Right atrium auricular region (tissue), 2 donors: Measurements from ENCODE around the gene CMTM6. TPM values are rescaled to one million over a fixed set of nuclear protein-coding genes. Genes with fewer than 3 reads are reported as not detected.
"Not testable (repeated sequence)": the region's sequence is repeated elsewhere in the genome, so short reads cannot be mapped to it uniquely, and the experiment has no call there.

Experiments used
- DNase-seq: peaks from one replicate; pipeline ENCODE4 v3.0.0-alpha.2; 2019; ENCODE audit warnings: low spot score
- H3K27ac ChIP-seq, 2 donors: fragments of 200-600 bp; sonication (generic); 1 replicate in 1 of 2; 2 replicates in 1 of 2; pipeline ENCODE4 v1.5.1; 2016 to 2019
- H3K27me3 ChIP-seq, 2 donors: fragments of 200-600 bp; sonication (generic); one replicate each; pipeline versions ENCODE4 v1.5.1 to v1.6.0; 2017 to 2019
- H3K36me3 ChIP-seq: fragments of 200-600 bp; sonication (generic); one replicate; pipeline ENCODE4 v1.5.1; 2016
- H3K4me1 ChIP-seq, 2 donors: fragments of 200-600 bp; sonication (generic); one replicate each; pipeline versions ENCODE4 v1.5.1 to v1.6.0; 2017 to 2019
- H3K4me3 ChIP-seq, 2 donors: fragments of 200-600 bp; sonication (generic); 1 replicate in 1 of 2; 2 replicates in 1 of 2; pipeline ENCODE4 v1.5.1; 2017 to 2019; ENCODE audit warnings: mild to moderate bottlenecking in 1 of 2, moderate library complexity in 1 of 2
- H3K9me3 ChIP-seq, 2 donors: fragments of 200-600 bp; sonication (generic); one replicate each; pipeline ENCODE4 v1.5.1; 2019
- total RNA-seq, 2 donors: library from RNA; depleted of rRNA; stranded (reverse); fragments of >200 nt; gene quantifications; one replicate each; pipeline ENCODE4 v1.1.0, GENCODE V29; 2016
- TF ChIP-seq, protein P1 (sequence below), 2 donors: fragments of 200-600 bp; sonication (generic); IDR thresholded peaks; one replicate each; pipeline ENCODE4 v1.5.1; 2019; ENCODE audit warnings: antibody characterized with exemption in 2 of 2

CMTM6 gene
- total RNA-seq, 2 donors from 2014 or later, result 16.6 to 25.9 TPM

DNA sequence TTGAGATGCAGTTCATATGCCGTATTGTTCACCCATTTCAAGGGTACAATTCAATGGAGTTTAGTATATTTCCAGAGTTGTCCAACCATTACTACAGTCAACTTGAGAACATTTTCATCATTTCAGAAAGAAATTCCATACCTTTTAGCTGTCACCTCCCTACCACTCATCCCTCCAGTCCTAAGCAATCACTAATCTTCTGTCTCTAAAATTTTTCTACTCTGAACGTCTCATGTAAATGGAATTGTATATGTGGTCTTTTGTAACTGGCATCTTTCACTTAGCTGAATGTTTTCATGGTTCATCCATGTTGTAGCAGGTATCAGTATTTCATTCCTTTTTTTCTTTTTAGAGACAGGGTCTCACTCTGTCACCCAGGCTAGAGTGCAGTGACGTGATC, 59.9 kb downstream of the CMTM6 start:
- TF ChIP-seq, protein P1, sequence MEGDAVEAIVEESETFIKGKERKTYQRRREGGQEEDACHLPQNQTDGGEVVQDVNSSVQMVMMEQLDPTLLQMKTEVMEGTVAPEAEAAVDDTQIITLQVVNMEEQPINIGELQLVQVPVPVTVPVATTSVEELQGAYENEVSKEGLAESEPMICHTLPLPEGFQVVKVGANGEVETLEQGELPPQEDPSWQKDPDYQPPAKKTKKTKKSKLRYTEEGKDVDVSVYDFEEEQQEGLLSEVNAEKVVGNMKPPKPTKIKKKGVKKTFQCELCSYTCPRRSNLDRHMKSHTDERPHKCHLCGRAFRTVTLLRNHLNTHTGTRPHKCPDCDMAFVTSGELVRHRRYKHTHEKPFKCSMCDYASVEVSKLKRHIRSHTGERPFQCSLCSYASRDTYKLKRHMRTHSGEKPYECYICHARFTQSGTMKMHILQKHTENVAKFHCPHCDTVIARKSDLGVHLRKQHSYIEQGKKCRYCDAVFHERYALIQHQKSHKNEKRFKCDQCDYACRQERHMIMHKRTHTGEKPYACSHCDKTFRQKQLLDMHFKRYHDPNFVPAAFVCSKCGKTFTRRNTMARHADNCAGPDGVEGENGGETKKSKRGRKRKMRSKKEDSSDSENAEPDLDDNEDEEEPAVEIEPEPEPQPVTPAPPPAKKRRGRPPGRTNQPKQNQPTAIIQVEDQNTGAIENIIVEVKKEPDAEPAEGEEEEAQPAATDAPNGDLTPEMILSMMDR (IDR thresholded peaks at IDR 0.05), result no peak
- peaks cover 0 to 10% of the 10 kb centered on the region in 2 donors for H3K4me1 ChIP-seq
- no peaks in the 10 kb centered on the region for H3K27me3 ChIP-seq
- no peak for DNase-seq
- no peak overlapping the region for H3K27ac ChIP-seq
- no peak overlapping the region for H3K4me3 ChIP-seq
- H3K36me3 ChIP-seq, result no peaks in the 10 kb centered on the region
- no peaks in the 10 kb centered on the region for H3K9me3 ChIP-seq

DNA sequence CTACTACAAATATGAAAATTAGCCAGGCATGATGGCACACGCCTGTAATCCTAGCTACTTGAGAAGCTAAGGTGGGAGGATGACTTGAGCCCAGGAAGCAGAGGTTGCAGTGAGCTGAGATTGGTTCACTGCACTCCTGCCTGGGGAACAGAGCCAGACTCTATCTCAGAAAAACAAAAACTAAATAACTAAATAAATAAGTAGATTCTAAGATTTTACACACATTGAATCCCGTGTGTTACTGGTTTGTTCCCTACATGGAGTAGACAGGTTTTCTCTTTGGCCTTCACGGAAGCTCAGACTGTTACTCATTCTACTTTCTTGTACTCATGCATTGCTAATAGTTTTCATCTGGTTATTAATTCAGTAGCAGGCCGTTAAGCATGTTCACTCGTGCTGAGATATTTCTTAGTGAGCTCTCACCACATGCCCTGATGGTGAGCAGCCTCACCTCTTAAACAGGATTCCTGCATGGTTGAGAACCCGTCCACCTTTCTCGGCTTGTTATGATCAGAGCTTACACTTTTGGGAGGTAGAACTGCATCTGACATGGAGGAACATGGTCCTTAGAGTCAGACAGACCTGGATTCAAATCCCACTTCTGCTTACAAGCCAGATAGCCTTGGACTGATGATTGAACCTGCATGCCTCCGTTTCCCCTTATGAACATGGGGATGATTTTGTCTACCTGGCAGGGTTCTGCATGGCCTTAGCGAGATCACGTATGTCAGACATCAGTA, 61.9 kb downstream of the CMTM6 start:
- Histone ChIP-seq H3K4me1 (peaks cover 0 to 10% of the 10 kb centered on the region in 2 donors), H3K36me3 (no peaks in the 10 kb centered on the region), H3K27me3 (no peaks in the 10 kb centered on the region), H3K27ac (no peak overlapping the region), H3K4me3 (no peak overlapping the region), H3K9me3 (no peaks in the 10 kb centered on the region)
- TF ChIP-seq, protein P1 (IDR thresholded peaks at IDR 0.05), result no peak
- peak; percentile 7 for DNase-seq

DNA sequence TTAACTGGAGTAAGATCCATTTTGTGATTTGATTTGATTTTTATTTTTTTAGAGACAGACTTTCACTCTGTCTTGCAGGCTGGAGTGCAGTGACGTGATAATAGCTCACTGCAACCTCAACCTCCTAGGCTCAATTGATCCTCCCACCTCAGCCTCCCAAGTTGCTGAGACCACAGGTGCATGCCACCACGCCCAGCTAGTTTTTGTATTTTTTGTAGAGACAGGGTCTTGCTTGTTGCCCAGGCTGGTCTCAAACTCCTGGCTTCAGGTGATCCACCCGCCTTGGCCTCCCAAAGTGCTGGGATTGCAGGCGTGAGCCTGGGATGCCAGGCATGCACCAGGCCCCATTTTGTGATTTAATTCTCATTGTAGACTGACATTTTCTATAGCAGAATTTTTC, 63.2 kb downstream of the CMTM6 start:
- not testable (repeated sequence) for H3K27ac ChIP-seq, H3K9me3 ChIP-seq
- DNase-seq, result peak; percentile 9

DNA sequence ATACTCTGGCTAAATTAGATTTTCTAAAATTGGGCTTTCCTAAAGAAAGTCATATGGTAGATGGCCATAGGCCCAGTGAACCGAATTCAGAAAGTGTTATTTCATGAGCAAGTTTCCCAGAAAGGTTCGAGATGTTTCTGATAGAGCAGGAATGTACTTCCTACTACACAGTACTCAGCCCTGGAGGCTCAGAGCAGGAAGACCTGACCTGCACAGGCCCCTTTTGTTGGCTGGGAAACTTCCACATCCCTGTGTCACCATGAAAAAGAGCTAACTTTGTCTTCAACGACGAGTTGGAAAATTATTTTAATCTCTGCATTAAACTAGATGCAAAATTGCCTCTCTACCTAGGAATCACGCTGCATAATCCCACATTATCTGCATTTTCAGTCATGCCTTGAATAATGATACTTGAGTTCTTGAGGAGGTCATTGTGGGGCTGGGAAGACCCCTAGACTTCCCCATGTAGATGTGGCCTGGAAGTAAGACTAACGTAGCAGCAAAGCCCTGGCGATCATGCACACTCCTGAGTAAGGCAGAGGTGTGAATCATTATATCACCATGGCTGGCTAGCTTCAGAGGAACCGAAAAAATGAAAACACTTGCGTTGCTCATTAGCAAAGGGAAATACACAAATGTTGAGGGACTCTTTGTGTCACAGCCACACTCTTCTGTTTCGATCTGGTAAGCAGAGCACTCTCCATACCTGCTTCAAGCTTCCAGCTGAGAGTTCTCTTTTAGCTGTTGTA, 63.9 kb downstream of the CMTM6 start:
- no peaks in the 10 kb centered on the region for H3K27me3 ChIP-seq
- no peak overlapping the region for H3K27ac ChIP-seq
- no peak overlapping the region for H3K4me3 ChIP-seq
- H3K4me1 ChIP-seq, result peaks cover 0 to 10% of the 10 kb centered on the region in 2 donors
- peak; percentile 38 for DNase-seq
- H3K36me3 ChIP-seq, result no peaks in the 10 kb centered on the region
- TF ChIP-seq, protein P1 (IDR thresholded peaks at IDR 0.05), result no peak
- no peaks in the 10 kb centered on the region for H3K9me3 ChIP-seq

More for the DNA sequence above, 63.2 kb downstream of the CMTM6 start:
- H3K36me3 ChIP-seq, H3K4me3 ChIP-seq, H3K27me3 ChIP-seq: not testable (repeated sequence)
- peaks cover 0 to 10% of the 10 kb centered on the region in 2 donors for H3K4me1 ChIP-seq

DNA sequence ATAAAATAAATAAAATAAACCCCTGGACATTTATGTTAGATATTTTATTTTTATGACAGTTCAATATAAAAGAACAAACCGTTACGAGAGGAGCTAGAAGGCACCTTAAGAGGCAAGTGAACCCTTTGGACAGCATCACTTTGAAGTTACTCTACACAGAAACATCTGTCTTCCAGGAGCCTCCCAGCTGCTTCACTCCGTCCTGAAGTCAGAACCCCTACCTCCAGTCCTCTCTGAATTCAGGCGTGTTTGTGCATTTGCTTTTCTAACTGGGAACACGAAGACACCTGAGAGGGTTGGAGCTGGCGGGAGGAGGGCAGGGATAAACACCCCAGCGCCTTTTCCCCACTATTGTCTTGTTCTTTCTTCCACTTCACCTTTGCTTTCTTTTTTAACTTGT, 64.8 kb downstream of the CMTM6 start:
- peak; percentile 54 for DNase-seq
- Histone ChIP-seq H3K36me3 (no peaks in the 10 kb centered on the region), H3K9me3 (no peaks in the 10 kb centered on the region), H3K4me1 (peaks cover 0 to 10% of the 10 kb centered on the region in 2 donors), H3K27me3 (no peaks in the 10 kb centered on the region), H3K27ac (no peak overlapping the region), H3K4me3 (no peak overlapping the region)
- TF ChIP-seq, protein P1 (IDR thresholded peaks at IDR 0.05), result no peak

DNA sequence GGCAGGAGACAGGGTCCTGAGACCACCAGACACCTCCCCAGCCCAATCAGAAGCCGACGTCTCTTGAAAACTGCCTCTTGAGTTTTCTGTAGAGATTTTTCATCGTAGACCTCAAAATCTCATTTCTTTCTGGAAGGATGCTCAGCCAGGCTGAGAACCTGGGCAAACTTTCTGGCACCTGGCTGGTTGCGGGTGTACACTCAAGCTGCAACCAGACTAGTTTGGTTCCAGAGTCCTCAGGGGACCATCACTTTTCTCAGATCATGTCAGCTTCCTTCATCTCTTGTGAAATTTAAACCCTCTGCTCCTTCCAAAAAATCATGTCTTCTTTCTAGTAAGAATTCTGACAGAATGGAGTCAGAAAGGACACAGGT, 65.8 kb downstream of the CMTM6 start:
- TF ChIP-seq, protein P1 (IDR thresholded peaks at IDR 0.05), result no peak
- H3K27me3 ChIP-seq, result no peaks in the 10 kb centered on the region
- DNase-seq, result no peak
- H3K9me3 ChIP-seq, result no peaks in the 10 kb centered on the region
- peaks cover 0 to 19% of the 10 kb centered on the region in 2 donors for H3K4me1 ChIP-seq
- H3K27ac ChIP-seq, result no peak overlapping the region
- H3K4me3 ChIP-seq, result no peak overlapping the region
- H3K36me3 ChIP-seq, result no peaks in the 10 kb centered on the region
